GM12878 (cell line): Measurements from ENCODE around the gene ACADVL. TPM values are rescaled to one million over a fixed set of nuclear protein-coding genes. Genes with fewer than 3 reads are reported as not detected.

Experiments used
- ATAC-seq: fragments of 200-7000 bp; cut with Tn5 transposase; 3 replicates; pipeline ENCODE4 v1.9.1; 2020; ENCODE audit warnings: mild to moderate bottlenecking, moderate library complexity
- BruUV-seq: library from RNA; stranded (reverse); fragments of 400-500 nt; replicated peaks from 2 replicates; lab custom pipeline; 2021; lab: Mats Ljungman, UMichigan
- CTCF ChIA-PET: fragments of 300-600 bp; sonication (Branson Sonifier 250); formaldehyde crosslinking; extraction: SDS; loops from one replicate; lab custom pipeline; 2021; ENCODE audit warnings: inconsistent platforms; lab: Yijun Ruan, JAX
- POLR2A ChIA-PET: fragments of 350-600 bp; formaldehyde crosslinking; extraction: SDS; loops from one replicate; lab custom pipeline; 2021; ENCODE audit warnings: inconsistent platforms; lab: Charles Lee
- RAD21 ChIA-PET: fragments of 300-600 bp; sonication (Branson Sonifier 250); formaldehyde crosslinking; loops from one replicate; lab custom pipeline; 2023; ENCODE audit warnings: antibody characterized with exemption; ENCODE audit not compliant: unreplicated experiment; lab: Charles Lee
- SMC1A ChIA-PET: fragments of 300-600 bp; sonication (Branson Sonifier 250); formaldehyde crosslinking; loops from one replicate; lab custom pipeline; 2023; ENCODE audit not compliant: unreplicated experiment, uncharacterized antibody; lab: Charles Lee
- DNase-seq: peaks from one replicate; pipeline ENCODE4 v3.0.0-alpha.2; 2011; ENCODE audit warnings: low read depth, low spot score
- FAIRE-seq: peaks from 3 replicates; lab custom pipeline; 2011; peaks lifted over from hg19 to GRCh38; lab: Jason Lieb, UNC
- H2AFZ ChIP-seq: 2 replicates; pipeline ENCODE4 v1.6.0; 2011; ENCODE audit warnings: low read depth, low read length, control low read depth; ENCODE audit not compliant: control insufficient read depth
- H3K27ac ChIP-seq: 2 replicates; pipeline ENCODE4 v1.5.1; 2011; ENCODE audit warnings: control low read depth; ENCODE audit not compliant: control insufficient read depth, insufficient read depth
- H3K27me3 ChIP-seq, 2 experiments: replicated peaks in 1 of 2; 2 replicates each; pipeline versions ENCODE4 v1.6.0 to v1.6.1; 2011; ENCODE audit warnings: low read length in 1 of 2; ENCODE audit not compliant: control insufficient read depth in 2 of 2, insufficient read depth in 2 of 2
- H3K36me3 ChIP-seq, 2 experiments: 2 replicates each; pipeline ENCODE4 v1.5.1; 2011; ENCODE audit warnings: low read length in 1 of 2; ENCODE audit not compliant: control insufficient read depth in 2 of 2, insufficient read depth in 2 of 2
- H3K4me1 ChIP-seq: 2 replicates; pipeline ENCODE4 v1.6.1; 2011; ENCODE audit warnings: mild to moderate bottlenecking, low read length, moderate library complexity, mixed read lengths; ENCODE audit not compliant: control insufficient read depth, insufficient read depth
- H3K4me2 ChIP-seq: 2 replicates; pipeline ENCODE4 v1.6.0; 2011; ENCODE audit warnings: control low read depth; ENCODE audit not compliant: control insufficient read depth, insufficient read depth
- H3K4me3 ChIP-seq: fragments of 200-600 bp; sonication (generic); 2 replicates; pipeline ENCODE4 v1.5.1; 2016
- H3K79me2 ChIP-seq: 2 replicates; pipeline ENCODE4 v1.6.0; 2011; ENCODE audit warnings: low read length; ENCODE audit not compliant: control insufficient read depth, insufficient read depth
- H3K9ac ChIP-seq: 2 replicates; pipeline ENCODE4 v1.8.0; 2011; ENCODE audit warnings: low read length, control low read depth, mixed read lengths; ENCODE audit not compliant: control insufficient read depth, insufficient read depth
- H3K9me3 ChIP-seq: replicated peaks from 3 replicates; pipeline ENCODE4 v1.5.1; 2011; ENCODE audit warnings: mild to moderate bottlenecking, low read length; ENCODE audit not compliant: control insufficient read depth, insufficient read depth
- H4K20me1 ChIP-seq: 2 replicates; pipeline ENCODE4 v1.6.0; 2011; ENCODE audit not compliant: control insufficient read depth, insufficient read depth
- CHD2 ChIP-seq: IDR thresholded peaks from 2 replicates; pipeline ENCODE4 v1.6.1; 2011; ENCODE audit warnings: low read depth, low read length, improper control_type of control experiment, borderline replicate concordance
- CREB1 ChIP-seq: IDR thresholded peaks from 2 replicates; pipeline ENCODE4 v1.6.1; 2012; ENCODE audit warnings: low read depth, mild to moderate bottlenecking, inconsistent platforms
- HCFC1 ChIP-seq: fragments of 150-350 bp; IDR thresholded peaks from 2 replicates; pipeline ENCODE4 v1.6.1; 2014; ENCODE audit warnings: low read length
- NR2C1 ChIP-seq: fragments of 450-650 bp; IDR thresholded peaks from 2 replicates; pipeline ENCODE4 v1.6.1; 2017; ENCODE audit warnings: antibody characterized with exemption, mild to moderate bottlenecking, moderate library complexity
- NRF1 ChIP-seq: conservative IDR thresholded peaks from 2 replicates; pipeline ENCODE4 v1.6.1; 2011; ENCODE audit warnings: mild to moderate bottlenecking, low read depth, low read length, improper control_type of control experiment
- PAX5 ChIP-seq: IDR thresholded peaks from 2 replicates; pipeline ENCODE4 v1.6.1; 2011; ENCODE audit warnings: low read depth, low read length, borderline replicate concordance
- POLR2AphosphoS5 ChIP-seq: IDR thresholded peaks from 2 replicates; pipeline ENCODE4 v1.6.1; 2011; ENCODE audit warnings: mild to moderate bottlenecking, low read length, inconsistent platforms
- POU2F2 ChIP-seq: IDR thresholded peaks from 3 replicates; pipeline ENCODE4 v1.6.1; 2011; ENCODE audit warnings: low read depth, mild to moderate bottlenecking, low read length, borderline replicate concordance
- RAD51 ChIP-seq: fragments of 450-650 bp; IDR thresholded peaks from 2 replicates; pipeline ENCODE4 v1.6.1; 2016; ENCODE audit warnings: moderate library complexity, mild to moderate bottlenecking, inconsistent platforms
- SIX5 ChIP-seq: IDR thresholded peaks from 2 replicates; pipeline ENCODE4 v1.6.1; 2011; ENCODE audit warnings: mild to moderate bottlenecking, low read depth, low read length, moderate library complexity; ENCODE audit not compliant: severe bottlenecking
- TARDBP ChIP-seq: IDR thresholded peaks from 2 replicates; pipeline ENCODE4 v1.6.1; 2016; ENCODE audit warnings: borderline replicate concordance
- TCF12 ChIP-seq: IDR thresholded peaks from 2 replicates; pipeline ENCODE4 v1.6.1; 2011; ENCODE audit warnings: low read depth, mild to moderate bottlenecking, low read length
- WGBS: methylation state at CpG from one replicate; pipeline ENCODE4 v1.1.6; 2016; ENCODE audit warnings: low lambda C conversion rate; ENCODE audit not compliant: insufficient replicate concordance, insufficient coverage; ENCODE audit errors: missing lambda C conversion rate; 5-methylcytosine and 5-hydroxymethylcytosine counted together
- in situ Hi-C: fragments of 300-500 bp; cut with MboI; formaldehyde crosslinking; loops from 9 replicates; pipeline ENCODE4 v1.14.3; 2018; ENCODE audit warnings: mixed read lengths
- intact Hi-C: fragments of 100-400 bp; cut with micrococcal nuclease; formaldehyde crosslinking; loops from one replicate; pipeline ENCODE4 v1.14.2; 2022; ENCODE audit not compliant: unreplicated experiment
- polyA plus RNA-seq, 11 experiments: library from polyadenylated mRNA; depleted of rRNA in 4 of 11; unstranded in 6 of 11; stranded (reverse) in 5 of 11; fragments of >200 nt; fragmentation: Nextera tagmentation in 4 of 11; fragmentation: Illumina TruSeq in 1 of 11; extraction: Ambion mirVana in 4 of 11; extraction: Trizol in 1 of 11; gene quantifications; 1 replicate in 1 of 11; 2 replicates in 10 of 11; pipeline versions ENCODE4 v1.2.1 to v1.2.3, GENCODE V29; 2011 to 2016; ENCODE audit warnings: inconsistent platforms in 2 of 11, missing spikeins in 2 of 11, low read depth in 1 of 11
- total RNA-seq, 4 experiments: library from RNA; depleted of rRNA in 3 of 4; stranded (reverse); fragments of >200 nt in 3 of 4; fragmentation: Illumina TruSeq in 1 of 4; extraction: Trizol in 1 of 4; gene quantifications; 2 replicates each; pipeline versions ENCODE4 v1.2.1 to v1.2.3, GENCODE V29; 2013 to 2021
- TF ChIP-seq, protein P1 (sequence below): fragments of 150-350 bp; IDR thresholded peaks from 2 replicates; pipeline ENCODE4 v1.6.1; 2014; ENCODE audit warnings: mild to moderate bottlenecking, low read depth, low read length
- TF ChIP-seq, protein P2 (sequence below): fragments of 450-650 bp; IDR thresholded peaks from 2 replicates; pipeline ENCODE4 v1.6.1; 2017; ENCODE audit warnings: low read depth, mild to moderate bottlenecking, moderate library complexity
- TF ChIP-seq, protein P3 (sequence below): fragments of 450-650 bp; IDR thresholded peaks from 2 replicates; pipeline ENCODE4 v1.6.1; 2017; ENCODE audit warnings: mild to moderate bottlenecking
- TF ChIP-seq, protein P4 (sequence below): fragments of 450-650 bp; formaldehyde crosslinking; IDR thresholded peaks from 2 replicates; pipeline ENCODE4 v1.4.0; 2022; ENCODE audit warnings: mild to moderate bottlenecking, moderate library complexity

ACADVL gene
- total and polyA plus RNA-seq, 10 of the 15 experiments (the other 5 are each of a cell fraction or from before 2014, with no cell fraction given), result 25.4 to 232 (median 180) TPM

DNA sequence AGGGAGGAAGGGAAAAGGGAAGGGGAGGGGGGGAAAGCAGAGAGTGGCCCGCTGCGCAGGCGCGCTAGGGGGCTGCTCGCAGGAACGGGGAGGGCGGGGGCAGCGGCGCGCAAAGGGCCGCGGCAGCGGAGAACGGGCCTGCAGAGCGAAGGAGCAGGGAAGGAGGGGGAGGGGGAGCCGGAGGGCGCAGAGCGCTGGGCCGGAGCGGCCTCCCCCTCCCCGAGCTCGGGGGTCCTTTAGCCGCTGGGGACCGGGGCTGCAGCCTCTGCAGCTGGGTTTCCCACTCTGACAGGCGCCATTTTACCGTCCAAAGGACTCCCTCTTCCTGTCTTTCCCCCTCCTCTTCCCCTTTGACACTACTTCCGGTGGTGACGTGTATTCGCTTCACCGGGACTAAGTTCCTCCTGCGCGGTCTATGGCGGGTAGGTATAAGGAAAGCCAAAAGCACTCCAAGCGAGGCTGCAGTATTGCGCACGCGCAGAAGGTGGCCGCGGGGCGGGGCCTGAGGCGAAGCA is 32.0 kb downstream of the ACADVL start, which contains the start of gene CTDNEP1:
TSS of gene CTDNEP1 (minus strand) at position 74 of the 515 bp plus-strand sequence. CDS start 438 bp downstream, outside the sequence.
- Histone ChIP-seq H3K79me2 (peaks cover 56% of the 10 kb centered on the region), H3K9me3 (no peaks in the 10 kb centered on the region), H2AFZ (peak within 1 kb of the TSS; percentile 87), H3K9ac (peak within 1 kb of the TSS; percentile 98), H3K27me3 (no peaks in the 10 kb centered on the region), H3K36me3 (peaks cover 4 to 14% of the 10 kb centered on the region in 2 experiments; a peak in 3 of 4 replicates), H3K27ac (peak within 1 kb of the TSS; percentile 99), H4K20me1 (no peaks in the 10 kb centered on the region), H3K4me2 (peak within 1 kb of the TSS; percentile 89), H3K4me3 (peak within 1 kb of the TSS; percentile 90), H3K4me1 (peaks cover 10% of the 10 kb centered on the region)
- no TSS peak for BruUV-seq
- 1% methylated on average over 28 of the region's 41 CpGs for WGBS
- peak; percentile 93 for ATAC-seq
- ChIA-PET POLR2A (interaction anchor here (0.6 to 4.4 kb wide), 3 partner anchors 12 to 229 kb away, joined by 3 to 99 read pairs (median 29); partner anchors contain the start of genes ACADVL, DLG4, GABARAP and PHF23), SMC1A (interaction anchor here (0.9 to 3.6 kb wide), 3 partner anchors 10 to 84 kb away, joined by 3 to 26 read pairs (median 4); partner anchors contain the start of genes ACAP1, GABARAP and PHF23), CTCF (no interaction called here), RAD21 (interaction anchor here (1.6 to 2.0 kb wide), 3 partner anchors 10 to 31 kb away, joined by 5 to 11 read pairs (median 11); partner anchors contain the start of genes ACADVL, DLG4 and GABARAP)
- FAIRE-seq, result peak; percentile 99
- in situ Hi-C loops (no loop called here), intact Hi-C loops (loop anchor here (2.0 kb wide), 1 partner anchor 37 kb away; no protein-coding TSS in a partner anchor)
- peak; percentile 98 for DNase-seq
- TF ChIP-seq CHD2 (peak; percentile 47; the same call in 1 of the 2 replicates), PAX5 (peak; percentile 33; the same call in 1 of the 2 replicates), POLR2AphosphoS5 (peak; percentile 10; the same call in 1 of the 2 replicates), HCFC1 (peak; percentile 55), SIX5 (peak; percentile 31), NRF1 (peak; percentile 35), RAD51 (no peak), TCF12 (peak; percentile 68; the same call in 1 of the 2 replicates), TARDBP (no peak), NR2C1 (peak; percentile 87), POU2F2 (no peak), CREB1 (peak; percentile 92)
- TF ChIP-seq, protein P1, sequence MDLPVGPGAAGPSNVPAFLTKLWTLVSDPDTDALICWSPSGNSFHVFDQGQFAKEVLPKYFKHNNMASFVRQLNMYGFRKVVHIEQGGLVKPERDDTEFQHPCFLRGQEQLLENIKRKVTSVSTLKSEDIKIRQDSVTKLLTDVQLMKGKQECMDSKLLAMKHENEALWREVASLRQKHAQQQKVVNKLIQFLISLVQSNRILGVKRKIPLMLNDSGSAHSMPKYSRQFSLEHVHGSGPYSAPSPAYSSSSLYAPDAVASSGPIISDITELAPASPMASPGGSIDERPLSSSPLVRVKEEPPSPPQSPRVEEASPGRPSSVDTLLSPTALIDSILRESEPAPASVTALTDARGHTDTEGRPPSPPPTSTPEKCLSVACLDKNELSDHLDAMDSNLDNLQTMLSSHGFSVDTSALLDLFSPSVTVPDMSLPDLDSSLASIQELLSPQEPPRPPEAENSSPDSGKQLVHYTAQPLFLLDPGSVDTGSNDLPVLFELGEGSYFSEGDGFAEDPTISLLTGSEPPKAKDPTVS, result no peak
- TF ChIP-seq, protein P2, sequence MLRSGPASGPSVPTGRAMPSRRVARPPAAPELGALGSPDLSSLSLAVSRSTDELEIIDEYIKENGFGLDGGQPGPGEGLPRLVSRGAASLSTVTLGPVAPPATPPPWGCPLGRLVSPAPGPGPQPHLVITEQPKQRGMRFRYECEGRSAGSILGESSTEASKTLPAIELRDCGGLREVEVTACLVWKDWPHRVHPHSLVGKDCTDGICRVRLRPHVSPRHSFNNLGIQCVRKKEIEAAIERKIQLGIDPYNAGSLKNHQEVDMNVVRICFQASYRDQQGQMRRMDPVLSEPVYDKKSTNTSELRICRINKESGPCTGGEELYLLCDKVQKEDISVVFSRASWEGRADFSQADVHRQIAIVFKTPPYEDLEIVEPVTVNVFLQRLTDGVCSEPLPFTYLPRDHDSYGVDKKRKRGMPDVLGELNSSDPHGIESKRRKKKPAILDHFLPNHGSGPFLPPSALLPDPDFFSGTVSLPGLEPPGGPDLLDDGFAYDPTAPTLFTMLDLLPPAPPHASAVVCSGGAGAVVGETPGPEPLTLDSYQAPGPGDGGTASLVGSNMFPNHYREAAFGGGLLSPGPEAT, result peak; percentile 99
- TF ChIP-seq, protein P3, sequence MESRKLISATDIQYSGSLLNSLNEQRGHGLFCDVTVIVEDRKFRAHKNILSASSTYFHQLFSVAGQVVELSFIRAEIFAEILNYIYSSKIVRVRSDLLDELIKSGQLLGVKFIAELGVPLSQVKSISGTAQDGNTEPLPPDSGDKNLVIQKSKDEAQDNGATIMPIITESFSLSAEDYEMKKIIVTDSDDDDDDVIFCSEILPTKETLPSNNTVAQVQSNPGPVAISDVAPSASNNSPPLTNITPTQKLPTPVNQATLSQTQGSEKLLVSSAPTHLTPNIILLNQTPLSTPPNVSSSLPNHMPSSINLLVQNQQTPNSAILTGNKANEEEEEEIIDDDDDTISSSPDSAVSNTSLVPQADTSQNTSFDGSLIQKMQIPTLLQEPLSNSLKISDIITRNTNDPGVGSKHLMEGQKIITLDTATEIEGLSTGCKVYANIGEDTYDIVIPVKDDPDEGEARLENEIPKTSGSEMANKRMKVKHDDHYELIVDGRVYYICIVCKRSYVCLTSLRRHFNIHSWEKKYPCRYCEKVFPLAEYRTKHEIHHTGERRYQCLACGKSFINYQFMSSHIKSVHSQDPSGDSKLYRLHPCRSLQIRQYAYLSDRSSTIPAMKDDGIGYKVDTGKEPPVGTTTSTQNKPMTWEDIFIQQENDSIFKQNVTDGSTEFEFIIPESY, result no peak
- TF ChIP-seq, protein P4, sequence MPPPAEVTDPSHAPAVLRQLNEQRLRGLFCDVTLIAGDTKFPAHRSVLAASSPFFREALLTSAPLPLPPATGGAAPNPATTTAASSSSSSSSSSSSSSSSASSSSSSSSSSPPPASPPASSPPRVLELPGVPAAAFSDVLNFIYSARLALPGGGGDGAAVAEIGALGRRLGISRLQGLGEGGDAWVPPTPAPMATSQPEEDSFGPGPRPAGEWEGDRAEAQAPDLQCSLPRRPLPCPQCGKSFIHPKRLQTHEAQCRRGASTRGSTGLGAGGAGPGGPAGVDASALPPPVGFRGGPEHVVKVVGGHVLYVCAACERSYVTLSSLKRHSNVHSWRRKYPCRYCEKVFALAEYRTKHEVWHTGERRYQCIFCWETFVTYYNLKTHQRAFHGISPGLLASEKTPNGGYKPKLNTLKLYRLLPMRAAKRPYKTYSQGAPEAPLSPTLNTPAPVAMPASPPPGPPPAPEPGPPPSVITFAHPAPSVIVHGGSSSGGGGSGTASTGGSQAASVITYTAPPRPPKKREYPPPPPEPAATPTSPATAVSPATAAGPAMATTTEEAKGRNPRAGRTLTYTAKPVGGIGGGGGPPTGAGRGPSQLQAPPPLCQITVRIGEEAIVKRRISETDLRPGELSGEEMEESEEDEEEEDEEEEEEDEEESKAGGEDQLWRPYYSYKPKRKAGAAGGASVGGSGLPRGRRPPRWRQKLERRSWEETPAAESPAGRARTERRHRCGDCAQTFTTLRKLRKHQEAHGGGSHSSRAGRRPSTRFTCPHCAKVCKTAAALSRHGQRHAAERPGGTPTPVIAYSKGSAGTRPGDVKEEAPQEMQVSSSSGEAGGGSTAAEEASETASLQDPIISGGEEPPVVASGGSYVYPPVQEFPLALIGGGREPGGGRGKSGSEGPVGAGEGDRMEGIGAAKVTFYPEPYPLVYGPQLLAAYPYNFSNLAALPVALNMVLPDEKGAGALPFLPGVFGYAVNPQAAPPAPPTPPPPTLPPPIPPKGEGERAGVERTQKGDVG (CRISPR knock-in tag), result no peak
